ENCODE measurements around the gene RNF32. TPM values are rescaled to one million over a fixed set of nuclear protein-coding genes. Genes with fewer than 3 reads are reported as not detected.

RNF32 gene
- total RNA-seq, 1 experiment from 2014 or later, result 0.61 TPM

- Mint-ChIP-seq H3K36me3 (peaks cover 13% of the 10 kb centered on the region; the same call in 1 of the 2 replicates), H3K4me1 (peaks cover 16% of the 10 kb centered on the region), H3K27ac (peak overlapping the region; percentile 22; the same call in 1 of the 2 replicates), H3K9me3 (no peaks in the 10 kb centered on the region), H3K27me3 (ENCODE audit: low read depth) (no peaks in the 10 kb centered on the region), H3K4me3 (no peak overlapping the region)
- CTCF ChIA-PET, result interaction anchor here (1.0 kb wide), 1 partner anchor 23 kb away, joined by 3 read pairs; no protein-coding TSS in a partner anchor
- POLR2A ChIA-PET, result no interaction called here
- DNase-seq (ENCODE audit: low spot score) (no peak), ATAC-seq (peak; percentile 43; the same call in 1 of the 2 replicates)
- no peak for TF ChIP-seq ZBTB43 (CRISPR knock-in tag; IDR thresholded peaks at IDR 0.05)
- no peak for TF ChIP-seq FOXP4 (CRISPR knock-in tag; IDR thresholded peaks at IDR 0.05)
- TF ChIP-seq ARID4B (CRISPR knock-in tag; IDR thresholded peaks at IDR 0.05; ENCODE audit: borderline replicate concordance), result no peak
- TF ChIP-seq ZNF425 (CRISPR knock-in tag; conservative IDR thresholded peaks at IDR 0.05), result no peak
- no peak for TF ChIP-seq PRDM15 (CRISPR knock-in tag; IDR thresholded peaks at IDR 0.05)
- no peak for TF ChIP-seq TP53 (CRISPR knock-in tag; IDR thresholded peaks at IDR 0.05)
- TF ChIP-seq ELF4 (CRISPR knock-in tag; IDR thresholded peaks at IDR 0.05; ENCODE audit: low read depth), result no peak
- TF ChIP-seq ZMAT4 (CRISPR knock-in tag; IDR thresholded peaks at IDR 0.05), result no peak
- no peak for TF ChIP-seq CDX4 (CRISPR knock-in tag; IDR thresholded peaks at IDR 0.05; ENCODE audit: borderline replicate concordance)
- no peak for TF ChIP-seq E2F1 (CRISPR knock-in tag; IDR thresholded peaks at IDR 0.05)
- TF ChIP-seq AR (CRISPR knock-in tag; IDR thresholded peaks at IDR 0.05), result no peak
- no peak for TF ChIP-seq RORB (CRISPR knock-in tag; IDR thresholded peaks at IDR 0.05)
- no peak for TF ChIP-seq CBFB (CRISPR knock-in tag; IDR thresholded peaks at IDR 0.05; ENCODE audit: low read depth)
Measured at GRCh38 chr7:156673454-156673853, 32.9 kb downstream of the RNF32 start.

Data from WTC11 (cell line).